WTC11 (cell line): ENCODE measurements around the gene SOCS3. TPM values are rescaled to one million over a fixed set of nuclear protein-coding genes. Genes with fewer than 3 reads are reported as not detected.

Source experiments
- ATAC-seq: fragments of 200-7000 bp; cut with Tn5 transposase; 2 replicates; pipeline ENCODE4 v1.10.0; 2021; ENCODE audit warnings: mild to moderate bottlenecking, moderate library complexity
- CTCF ChIA-PET: fragments of 300-600 bp; sonication (Branson Sonifier 250); formaldehyde crosslinking; loops from one replicate; lab custom pipeline; 2021; ENCODE audit warnings: antibody characterized with exemption; lab: Charles Lee
- POLR2A ChIA-PET: fragments of 350-600 bp; sonication (Branson Sonifier 250); formaldehyde crosslinking; loops from one replicate; lab custom pipeline; 2021; ENCODE audit warnings: antibody characterized with exemption; lab: Charles Lee
- DNase-seq: peaks from one replicate; pipeline ENCODE4 v3.0.0; 2021; ENCODE audit warnings: low spot score
- H3K27ac Mint-ChIP-seq: 2 replicates; pipeline ENCODE4 v1.8.0; 2021; ENCODE audit warnings: mixed read lengths
- H3K27me3 Mint-ChIP-seq: 2 replicates; pipeline ENCODE4 v1.8.0; 2021; ENCODE audit warnings: low read depth, mild to moderate bottlenecking, moderate library complexity, mixed read lengths
- H3K36me3 Mint-ChIP-seq: 2 replicates; pipeline ENCODE4 v1.8.0; 2021; ENCODE audit warnings: mixed read lengths
- H3K4me1 Mint-ChIP-seq: 2 replicates; pipeline ENCODE4 v1.8.0; 2022; ENCODE audit warnings: mixed read lengths
- H3K4me3 Mint-ChIP-seq: 2 replicates; pipeline ENCODE4 v1.8.0; 2021; ENCODE audit warnings: mild to moderate bottlenecking, moderate library complexity, mixed read lengths
- H3K9me3 Mint-ChIP-seq: 2 replicates; pipeline ENCODE4 v1.8.0; 2021; ENCODE audit warnings: mixed read lengths
- ARID4B ChIP-seq: sonication (generic); formaldehyde crosslinking; IDR thresholded peaks from 2 replicates; pipeline ENCODE4 v1.8.0; 2023; ENCODE audit warnings: missing genetic modification reagents, mild to moderate bottlenecking, borderline replicate concordance
- CDX4 ChIP-seq: fragments of 250-450 bp; sonication (Bioruptor Pico); IDR thresholded peaks from 2 replicates; pipeline ENCODE4 v1.9.0; 2021; ENCODE audit warnings: moderate library complexity, mild to moderate bottlenecking, inconsistent platforms, borderline replicate concordance
- ETV6 ChIP-seq: sonication (generic); formaldehyde crosslinking; IDR thresholded peaks from 2 replicates; pipeline ENCODE4 v1.8.1; 2022; ENCODE audit warnings: mild to moderate bottlenecking, missing genetic modification reagents
- FOXK1 ChIP-seq: sonication (generic); formaldehyde crosslinking; IDR thresholded peaks from 2 replicates; pipeline ENCODE4 v1.8.0; 2022; ENCODE audit warnings: mild to moderate bottlenecking, moderate library complexity, missing genetic modification reagents
- FOXP1 ChIP-seq: sonication (generic); formaldehyde crosslinking; IDR thresholded peaks from 2 replicates; pipeline ENCODE4 v1.8.0; 2022; ENCODE audit warnings: missing genetic modification reagents, mild to moderate bottlenecking, moderate library complexity, borderline replicate concordance
- FOXP4 ChIP-seq: sonication (generic); formaldehyde crosslinking; IDR thresholded peaks from 2 replicates; pipeline ENCODE4 v1.8.0; 2022; ENCODE audit warnings: mild to moderate bottlenecking, missing genetic modification reagents
- HMGA2 ChIP-seq: fragments of 250-450 bp; sonication (Bioruptor Pico); IDR thresholded peaks from 2 replicates; pipeline ENCODE4 v1.4.0; 2021; ENCODE audit warnings: mild to moderate bottlenecking, moderate library complexity
- IRF2 ChIP-seq: sonication (generic); formaldehyde crosslinking; IDR thresholded peaks from 2 replicates; pipeline ENCODE4 v1.8.0; 2022; ENCODE audit warnings: low read depth, missing genetic modification reagents, borderline replicate concordance
- MXD4 ChIP-seq: fragments of 250-450 bp; sonication (Bioruptor Pico); IDR thresholded peaks from 2 replicates; pipeline ENCODE4 v1.8.0; 2021; ENCODE audit warnings: mild to moderate bottlenecking, moderate library complexity, borderline replicate concordance
- NFATC4 ChIP-seq: fragments of 250-450 bp; sonication (Bioruptor Pico); IDR thresholded peaks from 2 replicates; pipeline ENCODE4 v1.9.0; 2021; ENCODE audit warnings: mild to moderate bottlenecking
- NR1H2 ChIP-seq: sonication (generic); formaldehyde crosslinking; IDR thresholded peaks from 2 replicates; pipeline ENCODE4 v1.9.0; 2021; ENCODE audit warnings: mild to moderate bottlenecking, moderate library complexity, missing genetic modification reagents
- NR2C2 ChIP-seq: sonication (generic); formaldehyde crosslinking; IDR thresholded peaks from 2 replicates; pipeline ENCODE4 v1.8.0; 2022; ENCODE audit warnings: mild to moderate bottlenecking, missing genetic modification reagents
- NR3C1 ChIP-seq: sonication (generic); formaldehyde crosslinking; conservative IDR thresholded peaks from 2 replicates; pipeline ENCODE4 v1.8.1; 2023; ENCODE audit warnings: low read depth, mild to moderate bottlenecking, missing genetic modification reagents
- RELA ChIP-seq: sonication (generic); formaldehyde crosslinking; IDR thresholded peaks from 2 replicates; pipeline ENCODE4 v1.8.1; 2022; ENCODE audit warnings: missing genetic modification reagents, mild to moderate bottlenecking, borderline replicate concordance
- SMAD4 ChIP-seq: sonication (generic); formaldehyde crosslinking; IDR thresholded peaks from 2 replicates; pipeline ENCODE4 v1.8.0; 2022; ENCODE audit warnings: mild to moderate bottlenecking, missing genetic modification reagents
- SP1 ChIP-seq: sonication (generic); formaldehyde crosslinking; conservative IDR thresholded peaks from 2 replicates; pipeline ENCODE4 v1.8.1; 2022; ENCODE audit warnings: missing genetic modification reagents
- ZMAT4 ChIP-seq: fragments of 250-450 bp; sonication (Bioruptor Pico); IDR thresholded peaks from 2 replicates; pipeline ENCODE4 v1.9.0; 2021; ENCODE audit warnings: mild to moderate bottlenecking
- ZNF121 ChIP-seq: sonication (generic); formaldehyde crosslinking; IDR thresholded peaks from 2 replicates; pipeline ENCODE4 v1.8.0; 2023; ENCODE audit warnings: missing genetic modification reagents
- ZNF138 ChIP-seq: sonication (generic); formaldehyde crosslinking; conservative IDR thresholded peaks from 2 replicates; pipeline ENCODE4 v1.8.1; 2022; ENCODE audit warnings: mild to moderate bottlenecking, moderate library complexity, missing genetic modification reagents
- ZNF219 ChIP-seq: sonication (generic); formaldehyde crosslinking; IDR thresholded peaks from 2 replicates; pipeline ENCODE4 v1.8.0; 2023; ENCODE audit warnings: missing genetic modification reagents, mild to moderate bottlenecking, borderline replicate concordance
- ZNF317 ChIP-seq: sonication (generic); formaldehyde crosslinking; IDR thresholded peaks from 2 replicates; pipeline ENCODE4 v1.8.1; 2023; ENCODE audit warnings: low read depth, mild to moderate bottlenecking, moderate library complexity, missing genetic modification reagents, borderline replicate concordance
- total RNA-seq: library from RNA; stranded (reverse); gene quantifications from 3 replicates; pipeline ENCODE4 v1.2.3, GENCODE V29; 2021
- TF ChIP-seq, protein P1 (sequence below): sonication (generic); formaldehyde crosslinking; conservative IDR thresholded peaks from 2 replicates; pipeline ENCODE4 v1.8.1; 2022; ENCODE audit warnings: mild to moderate bottlenecking, missing genetic modification reagents
- TF ChIP-seq, protein P2 (sequence below): sonication (generic); formaldehyde crosslinking; IDR thresholded peaks from 2 replicates; pipeline ENCODE4 v1.8.0; 2023; ENCODE audit warnings: mild to moderate bottlenecking, missing genetic modification reagents

The SOCS3 gene
- total RNA-seq, 1 experiment from 2014 or later: 23.8 TPM

DNA sequence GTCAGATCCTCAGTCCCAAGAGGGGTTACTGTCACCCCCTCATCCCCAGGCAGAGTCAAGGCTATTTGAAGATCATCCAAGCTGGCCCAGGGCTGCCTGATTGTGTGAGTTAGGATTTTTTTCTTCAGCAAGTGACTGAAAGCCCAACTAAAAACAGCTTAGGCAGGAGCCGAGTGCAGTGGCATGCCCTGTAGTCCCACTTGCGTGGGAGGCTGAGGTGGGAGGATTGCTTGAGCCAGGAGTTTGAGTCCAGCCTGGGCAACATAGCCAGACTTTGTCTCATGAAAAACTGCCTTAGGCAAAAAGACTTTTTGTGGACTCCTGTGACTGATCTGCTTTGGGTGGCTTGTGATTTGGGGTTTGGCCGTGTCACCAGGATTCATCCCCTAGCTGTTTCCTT, 38.5 kb upstream of the SOCS3 start:
- Mint-ChIP-seq H3K9me3 (no peaks in the 10 kb centered on the region), H3K27ac (no peak overlapping the region), H3K27me3 (no peaks in the 10 kb centered on the region)

DNA sequence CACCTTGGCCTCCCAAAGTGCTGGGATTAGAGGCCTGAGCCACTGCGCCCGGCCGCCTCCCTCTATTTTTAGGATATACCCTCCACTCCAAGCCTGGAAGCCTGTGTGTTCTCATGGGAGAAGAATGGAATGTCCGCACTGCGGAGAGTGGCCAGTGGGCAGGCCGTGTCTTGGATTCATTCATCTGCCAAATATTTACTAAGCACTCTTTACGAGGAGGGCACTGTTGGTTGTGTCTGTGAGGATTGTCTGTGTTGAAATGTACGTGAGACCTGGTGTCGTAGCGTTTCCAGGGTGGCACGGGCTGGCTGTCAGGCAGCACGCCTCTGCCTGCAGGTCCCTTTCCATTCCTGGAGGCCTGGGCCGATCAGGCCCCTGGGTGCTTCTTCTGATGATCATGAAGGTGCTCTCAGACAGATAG, 37.8 kb upstream of the SOCS3 start:
- Mint-ChIP-seq H3K9me3 (no peaks in the 10 kb centered on the region), H3K36me3 (peaks cover 75% of the 10 kb centered on the region), H3K4me1 (no peaks in the 10 kb centered on the region), H3K27ac (peak overlapping the region; percentile 41; the same call in 1 of the 2 replicates), H3K4me3 (no peak overlapping the region), H3K27me3 (no peaks in the 10 kb centered on the region)
- ATAC-seq: no peak
- ChIA-PET CTCF (no interaction called here), POLR2A (no interaction called here)
- DNase-seq: no peak
- no peak for TF ChIP-seq IRF2 (CRISPR knock-in tag)
- TF ChIP-seq SP1 (CRISPR knock-in tag): no peak
- no peak for TF ChIP-seq RELA
- TF ChIP-seq ZNF317 (CRISPR knock-in tag): no peak
- no peak for TF ChIP-seq FOXK1 (CRISPR knock-in tag)
- no peak for TF ChIP-seq ZNF138 (CRISPR knock-in tag)
- TF ChIP-seq, protein P1, sequence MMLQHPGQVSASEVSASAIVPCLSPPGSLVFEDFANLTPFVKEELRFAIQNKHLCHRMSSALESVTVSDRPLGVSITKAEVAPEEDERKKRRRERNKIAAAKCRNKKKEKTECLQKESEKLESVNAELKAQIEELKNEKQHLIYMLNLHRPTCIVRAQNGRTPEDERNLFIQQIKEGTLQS (CRISPR knock-in tag): no peak
- TF ChIP-seq, protein P2, sequence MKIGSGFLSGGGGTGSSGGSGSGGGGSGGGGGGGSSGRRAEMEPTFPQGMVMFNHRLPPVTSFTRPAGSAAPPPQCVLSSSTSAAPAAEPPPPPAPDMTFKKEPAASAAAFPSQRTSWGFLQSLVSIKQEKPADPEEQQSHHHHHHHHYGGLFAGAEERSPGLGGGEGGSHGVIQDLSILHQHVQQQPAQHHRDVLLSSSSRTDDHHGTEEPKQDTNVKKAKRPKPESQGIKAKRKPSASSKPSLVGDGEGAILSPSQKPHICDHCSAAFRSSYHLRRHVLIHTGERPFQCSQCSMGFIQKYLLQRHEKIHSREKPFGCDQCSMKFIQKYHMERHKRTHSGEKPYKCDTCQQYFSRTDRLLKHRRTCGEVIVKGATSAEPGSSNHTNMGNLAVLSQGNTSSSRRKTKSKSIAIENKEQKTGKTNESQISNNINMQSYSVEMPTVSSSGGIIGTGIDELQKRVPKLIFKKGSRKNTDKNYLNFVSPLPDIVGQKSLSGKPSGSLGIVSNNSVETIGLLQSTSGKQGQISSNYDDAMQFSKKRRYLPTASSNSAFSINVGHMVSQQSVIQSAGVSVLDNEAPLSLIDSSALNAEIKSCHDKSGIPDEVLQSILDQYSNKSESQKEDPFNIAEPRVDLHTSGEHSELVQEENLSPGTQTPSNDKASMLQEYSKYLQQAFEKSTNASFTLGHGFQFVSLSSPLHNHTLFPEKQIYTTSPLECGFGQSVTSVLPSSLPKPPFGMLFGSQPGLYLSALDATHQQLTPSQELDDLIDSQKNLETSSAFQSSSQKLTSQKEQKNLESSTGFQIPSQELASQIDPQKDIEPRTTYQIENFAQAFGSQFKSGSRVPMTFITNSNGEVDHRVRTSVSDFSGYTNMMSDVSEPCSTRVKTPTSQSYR (CRISPR knock-in tag): no peak
- no peak for TF ChIP-seq ZMAT4 (CRISPR knock-in tag)
- TF ChIP-seq SMAD4 (CRISPR knock-in tag): no peak
- no peak for TF ChIP-seq ETV6
- no peak for TF ChIP-seq FOXP1 (CRISPR knock-in tag)
- TF ChIP-seq NR2C2 (CRISPR knock-in tag): no peak
- no peak for TF ChIP-seq FOXP4 (CRISPR knock-in tag)
- no peak for TF ChIP-seq CDX4

More for the DNA sequence above, 38.5 kb upstream of the SOCS3 start:
- TF ChIP-seq ZNF219: no peak
- no peak for TF ChIP-seq MXD4
- TF ChIP-seq ARID4B (CRISPR knock-in tag): no peak
- TF ChIP-seq NR3C1 (CRISPR knock-in tag): no peak
- no peak for TF ChIP-seq NR1H2 (CRISPR knock-in tag)
- TF ChIP-seq NFATC4 (CRISPR knock-in tag): no peak
- TF ChIP-seq ZNF121 (CRISPR knock-in tag): no peak
- TF ChIP-seq, protein P1 (CRISPR knock-in tag): no peak
- TF ChIP-seq HMGA2: no peak
- TF ChIP-seq NR2C2 (CRISPR knock-in tag): no peak
- ATAC-seq (no peak), DNase-seq (no peak)
- ChIA-PET POLR2A (no interaction called here), CTCF (no interaction called here)
- Mint-ChIP-seq H3K4me3 (no peak overlapping the region), H3K4me1 (no peaks in the 10 kb centered on the region), H3K36me3 (peaks cover 80% of the 10 kb centered on the region)
